Measurements from ENCODE around the gene LAPTM5.
"Not testable (repeated sequence)": the region's sequence is repeated elsewhere in the genome, so short reads cannot be mapped to it uniquely, and the experiment has no call there.

Gene LAPTM5

DNA sequence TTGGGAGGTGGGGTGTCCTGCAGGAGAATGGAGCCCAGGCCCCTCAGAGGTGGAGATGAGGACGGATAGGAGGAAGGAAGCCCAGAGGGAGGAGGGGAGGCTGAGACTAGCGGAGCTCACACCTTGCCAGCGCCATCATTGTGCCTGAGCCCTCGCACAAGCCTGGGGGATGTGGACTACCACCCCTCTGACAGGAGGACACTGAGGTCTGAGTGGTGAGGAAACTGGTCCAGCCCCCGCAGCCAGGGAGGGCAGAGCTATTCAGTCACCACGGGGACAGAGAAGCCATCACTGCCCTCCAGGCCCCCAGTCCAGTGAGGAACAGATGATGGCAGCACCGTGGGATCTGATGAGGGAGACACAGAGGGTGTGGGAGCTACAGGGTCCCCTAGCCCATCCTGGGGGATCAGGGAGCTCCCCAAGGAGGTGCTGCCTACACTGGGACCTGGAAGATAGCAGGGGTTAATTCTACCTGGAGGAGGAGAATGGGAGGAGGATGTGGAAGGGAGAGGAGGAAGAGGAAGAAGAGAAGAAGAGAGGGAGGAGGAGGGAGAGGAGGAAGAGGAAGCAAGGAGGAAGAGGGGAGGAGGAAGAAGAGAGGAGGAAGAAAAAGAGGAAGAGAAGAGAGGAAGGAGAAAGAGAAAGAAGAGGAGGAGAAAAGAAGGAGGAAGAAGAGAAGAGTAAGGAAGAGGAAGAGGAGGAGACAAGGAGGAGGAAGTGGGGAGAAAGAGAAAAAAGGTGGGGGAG lies 65.2 kb downstream of the LAPTM5 start:
- no peak for DNase-seq

DNA sequence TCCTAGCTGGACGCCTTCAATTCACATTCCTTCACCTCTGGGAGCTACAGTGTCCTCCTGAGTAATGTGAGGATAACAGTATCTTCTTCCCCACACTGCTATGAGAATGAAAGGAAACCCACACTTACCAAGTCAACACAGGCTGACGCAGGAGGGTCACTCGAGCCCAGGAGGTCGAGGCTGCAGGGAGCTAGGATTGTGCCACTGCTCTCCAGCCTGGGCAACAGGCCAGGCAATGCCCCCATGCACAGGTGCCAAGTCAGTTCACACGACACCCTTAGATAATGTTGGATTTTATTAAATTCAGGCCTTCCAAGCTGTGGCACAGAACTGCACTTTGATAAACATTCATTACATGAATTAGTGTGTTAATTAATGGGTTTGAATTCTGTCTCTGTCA lies 66.1 kb downstream of the LAPTM5 start:
- DNase-seq = no peak

DNA sequence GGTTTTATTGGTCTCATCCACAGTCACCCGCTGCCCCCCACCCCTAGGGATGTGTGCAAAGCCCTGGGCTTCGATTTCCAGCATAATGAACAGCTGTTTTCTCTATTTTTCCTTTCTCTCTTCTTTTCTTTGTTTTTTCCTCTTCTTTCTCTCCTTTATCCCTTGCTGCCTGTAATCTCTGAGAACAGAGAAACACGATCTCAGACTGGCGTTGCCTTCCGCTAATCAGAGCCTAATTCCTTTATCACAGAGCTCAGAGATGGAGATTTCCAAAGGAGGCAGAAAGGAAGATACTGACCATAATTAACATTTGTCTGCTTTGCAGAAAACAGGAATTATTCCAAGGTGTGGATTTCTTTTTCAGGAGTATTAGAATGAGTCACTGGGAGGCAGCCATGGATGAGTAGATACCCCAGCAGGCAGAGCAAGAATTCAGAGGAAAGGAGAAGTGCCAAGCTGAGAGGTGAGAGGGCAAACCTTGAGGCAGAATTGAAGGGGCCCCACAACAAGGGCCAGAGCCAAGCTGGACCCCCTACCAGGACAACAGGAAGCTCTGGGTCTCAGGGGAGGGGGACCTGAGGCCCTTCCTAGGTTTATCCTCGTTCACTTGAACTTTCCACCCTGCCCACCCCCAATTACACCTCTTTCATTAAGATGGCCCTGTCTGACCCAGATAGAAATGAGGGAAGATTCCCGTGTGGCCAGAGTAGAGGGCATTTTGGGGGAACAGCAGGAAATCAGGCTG lies 67.5 kb downstream of the LAPTM5 start:
- no peak for DNase-seq

DNA sequence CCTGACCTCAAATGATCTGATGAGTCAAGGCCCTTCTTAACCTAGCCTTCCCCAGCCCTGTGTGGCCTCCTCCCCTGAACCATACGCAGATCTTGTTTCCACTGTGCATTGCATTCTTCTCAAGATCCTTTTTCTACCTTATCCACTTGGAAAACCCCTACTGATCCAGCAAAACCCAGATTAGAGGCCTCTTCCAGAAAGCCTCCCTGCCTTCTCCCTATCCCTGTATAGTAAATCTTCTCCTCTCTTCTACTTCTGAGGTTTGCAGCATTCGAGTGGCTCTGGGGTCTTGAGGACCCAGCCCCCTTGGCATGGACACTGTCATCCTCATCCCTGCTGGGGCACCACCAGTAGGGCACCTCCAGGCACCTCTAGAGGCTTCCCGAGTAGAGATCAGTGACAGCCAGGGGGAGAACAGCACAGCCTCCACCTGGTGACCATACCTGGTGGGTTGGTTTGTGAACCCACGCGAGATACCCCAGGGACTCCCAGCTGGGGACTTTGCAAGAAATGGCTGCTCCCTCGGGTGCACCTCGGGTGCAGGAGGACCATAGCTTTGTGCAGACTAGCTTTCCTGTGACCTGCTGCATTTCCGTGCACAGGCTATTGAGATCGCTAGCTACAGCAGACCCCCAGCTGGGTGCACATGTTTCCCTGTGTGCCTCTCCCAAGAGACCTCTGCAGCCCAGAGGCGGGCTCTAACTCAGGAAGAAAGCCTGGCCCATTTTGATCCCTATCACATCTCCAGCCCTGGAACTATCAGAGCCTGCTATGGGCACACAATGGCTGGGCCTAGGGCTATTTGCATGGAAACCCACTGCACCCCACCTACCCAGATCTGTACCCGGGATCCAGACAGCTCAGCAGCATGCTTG lies 68.4 kb downstream of the LAPTM5 start:
- DNase-seq = no peak

DNA sequence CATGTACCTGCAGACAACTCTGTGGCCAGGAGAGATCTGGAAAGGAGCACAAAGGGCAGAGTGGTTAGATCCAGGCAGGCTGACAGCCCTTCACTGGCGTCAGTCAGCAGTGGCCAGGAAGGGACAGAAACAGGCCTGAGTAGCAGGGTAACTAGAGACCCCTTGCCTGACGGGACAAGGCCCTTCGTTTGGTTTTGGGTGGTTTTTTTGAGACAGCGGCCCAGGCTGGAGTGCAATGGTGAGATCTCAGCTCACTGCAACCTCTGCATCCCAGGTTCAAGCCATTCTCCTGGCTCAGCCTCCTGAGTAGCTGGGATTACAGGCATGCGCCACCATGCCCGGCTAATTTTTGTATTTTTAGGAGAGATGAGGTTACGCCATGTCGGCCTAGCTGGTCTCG lies 69.1 kb downstream of the LAPTM5 start:
- not testable (repeated sequence) for DNase-seq

DNA sequence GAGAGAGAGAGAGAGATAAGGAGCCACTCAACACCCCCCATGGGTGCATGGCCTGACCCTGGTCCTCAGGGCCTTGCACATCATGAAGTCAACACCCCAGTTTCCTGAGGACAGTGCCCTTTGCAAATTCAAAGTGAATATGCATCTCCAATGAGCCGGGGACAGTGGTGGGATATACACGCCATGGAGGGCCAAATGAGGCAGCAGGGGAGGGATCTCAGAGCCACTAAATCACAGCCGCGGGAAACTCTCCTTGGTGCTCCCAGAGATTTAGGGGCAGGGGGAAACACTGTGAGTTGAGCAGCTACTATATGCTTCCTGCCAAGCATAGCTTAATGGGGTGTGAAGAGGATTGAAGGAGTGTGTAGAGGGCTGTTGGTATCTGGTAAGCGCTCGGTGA lies 69.7 kb downstream of the LAPTM5 start:
- no peak for DNase-seq

DNA sequence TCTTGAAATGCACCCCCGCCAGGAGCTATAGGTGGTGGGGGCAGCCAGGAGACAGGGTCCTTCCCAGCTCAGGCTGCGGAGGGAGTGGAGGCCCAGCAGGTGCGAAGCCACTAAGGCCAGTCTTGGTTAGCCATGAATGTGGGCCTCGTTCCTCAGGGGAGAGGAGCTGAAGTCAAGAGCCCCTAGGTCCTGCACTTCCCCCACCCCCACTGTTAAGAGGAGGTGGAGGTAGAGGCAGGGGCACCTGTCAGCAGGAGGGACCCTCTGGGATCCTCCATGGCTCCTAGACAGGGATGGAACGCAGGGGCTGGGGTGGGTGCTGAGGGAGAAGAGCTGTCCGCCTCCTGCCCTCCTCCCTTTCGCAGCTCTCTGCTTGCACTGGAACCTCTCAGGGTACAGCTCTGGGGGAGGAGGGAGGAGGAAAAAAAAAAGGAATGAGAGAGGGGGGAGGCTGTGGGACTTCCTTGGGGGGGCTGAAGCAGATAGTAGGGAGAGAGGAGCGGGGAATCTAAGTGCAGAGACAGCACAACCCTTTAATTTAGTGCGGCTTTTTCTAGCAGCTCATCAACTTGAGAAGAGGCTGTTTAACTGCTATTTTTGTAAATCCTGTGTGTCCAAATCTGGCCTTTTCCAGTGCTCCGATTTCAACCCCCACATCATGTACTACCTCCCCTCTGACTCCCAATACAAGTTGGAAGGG lies 71.2 kb downstream of the LAPTM5 start:
- no peak for DNase-seq

DNA sequence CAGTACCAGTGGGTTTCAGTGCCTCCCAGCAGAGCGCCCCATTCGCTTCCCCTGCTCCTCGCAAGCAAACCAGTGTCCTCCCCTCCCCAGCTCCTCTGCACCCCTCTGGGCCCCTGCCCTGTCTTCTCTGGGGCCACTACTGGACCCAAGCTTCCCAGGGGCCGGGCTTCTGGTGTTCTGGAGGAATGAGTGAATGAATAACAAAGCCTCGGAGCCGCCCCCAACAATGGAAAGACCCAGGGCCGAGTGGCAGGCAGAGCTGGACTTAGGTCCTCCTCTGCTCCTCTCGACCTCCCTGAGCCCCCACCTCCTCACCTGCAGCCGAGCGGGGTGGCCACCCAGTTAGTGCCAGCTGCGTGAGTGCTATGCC lies 71.8 kb downstream of the LAPTM5 start:
- DNase-seq = no peak

DNA sequence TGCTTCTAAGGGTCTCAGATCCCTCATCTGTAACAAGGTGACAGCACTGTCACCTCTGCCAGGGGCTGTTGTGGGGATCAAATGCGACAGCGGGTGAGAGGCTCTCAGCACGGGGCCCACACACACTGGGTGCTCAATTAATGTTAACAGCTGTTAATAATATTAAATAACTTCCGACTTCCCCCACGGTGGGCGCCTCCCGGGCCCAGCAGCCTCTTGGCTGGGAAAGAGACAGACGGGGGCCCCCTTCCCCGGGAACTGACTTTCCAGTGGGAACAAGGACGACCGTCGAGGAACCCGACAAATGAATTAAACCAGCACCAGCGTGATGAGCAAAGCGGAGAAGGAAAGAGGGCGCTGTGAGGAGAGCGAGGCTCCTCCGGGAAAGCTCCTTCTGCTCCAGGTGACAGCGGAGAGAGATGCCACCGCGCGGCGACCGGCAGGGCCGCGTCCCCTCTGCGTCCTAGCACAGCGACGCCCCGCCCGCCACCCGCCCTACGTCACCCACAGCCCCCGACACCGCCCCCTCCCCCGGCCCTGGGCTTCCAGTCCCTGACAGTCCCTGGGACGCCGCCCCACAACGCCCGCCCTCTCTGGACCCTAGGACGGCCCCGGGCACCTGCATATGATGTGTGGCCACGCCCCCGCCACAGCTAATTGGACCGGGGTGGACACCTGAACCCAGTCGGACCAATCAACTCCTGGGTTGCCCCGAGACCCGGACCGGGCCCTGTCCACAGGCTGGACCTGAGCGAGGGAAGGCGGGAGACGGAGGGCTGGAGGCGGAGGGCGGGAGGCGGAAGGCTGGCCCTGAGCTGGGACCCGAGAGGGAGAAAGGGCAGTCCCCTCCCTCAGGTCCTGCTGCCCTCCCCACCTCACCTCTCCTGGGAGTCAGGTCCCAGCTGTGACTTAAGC lies 72.4 kb downstream of the LAPTM5 start:
- DNase-seq = no peak

DNA sequence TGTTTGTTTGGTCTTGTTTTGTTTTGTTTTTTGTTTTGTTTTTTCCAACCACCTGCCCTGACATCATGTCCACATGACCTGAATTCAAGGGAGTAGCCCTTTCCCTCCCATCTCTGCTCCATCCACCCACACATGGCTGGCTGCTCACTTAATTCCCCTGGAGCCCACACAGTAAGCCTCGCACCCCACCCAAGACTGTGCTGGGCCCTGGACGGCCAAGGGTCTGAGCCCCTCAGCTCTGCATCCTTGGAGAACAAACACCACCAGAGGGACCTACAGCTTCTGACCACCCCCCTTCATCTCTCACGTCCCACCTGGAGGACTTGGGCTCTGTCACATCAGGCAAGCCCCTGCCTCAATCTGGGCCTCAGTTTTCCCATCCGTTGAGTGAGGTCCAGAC lies 73.3 kb downstream of the LAPTM5 start:
- no peak for DNase-seq

DNA sequence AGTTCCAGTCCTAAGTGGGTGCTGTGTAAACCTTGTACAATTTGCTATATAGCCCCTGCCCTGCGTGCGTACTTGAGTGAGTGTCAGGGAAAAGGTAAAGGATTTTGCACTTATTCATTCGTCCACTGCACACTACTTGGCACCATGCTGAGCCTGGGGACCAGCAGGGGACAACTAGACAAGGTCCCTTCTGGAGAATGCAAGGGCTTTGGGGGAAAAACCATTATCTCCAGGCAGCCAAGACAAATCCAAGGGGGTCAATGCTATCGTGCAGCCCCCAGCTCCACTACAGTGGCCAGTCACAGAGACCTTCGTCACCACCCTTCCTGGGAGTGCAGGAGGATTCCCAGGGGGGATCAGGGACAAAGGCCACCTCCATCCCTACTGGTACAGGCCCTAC lies 73.9 kb downstream of the LAPTM5 start:
- DNase-seq = no peak
